ENCODE data around the gene STK39.

Gene STK39

DNA sequence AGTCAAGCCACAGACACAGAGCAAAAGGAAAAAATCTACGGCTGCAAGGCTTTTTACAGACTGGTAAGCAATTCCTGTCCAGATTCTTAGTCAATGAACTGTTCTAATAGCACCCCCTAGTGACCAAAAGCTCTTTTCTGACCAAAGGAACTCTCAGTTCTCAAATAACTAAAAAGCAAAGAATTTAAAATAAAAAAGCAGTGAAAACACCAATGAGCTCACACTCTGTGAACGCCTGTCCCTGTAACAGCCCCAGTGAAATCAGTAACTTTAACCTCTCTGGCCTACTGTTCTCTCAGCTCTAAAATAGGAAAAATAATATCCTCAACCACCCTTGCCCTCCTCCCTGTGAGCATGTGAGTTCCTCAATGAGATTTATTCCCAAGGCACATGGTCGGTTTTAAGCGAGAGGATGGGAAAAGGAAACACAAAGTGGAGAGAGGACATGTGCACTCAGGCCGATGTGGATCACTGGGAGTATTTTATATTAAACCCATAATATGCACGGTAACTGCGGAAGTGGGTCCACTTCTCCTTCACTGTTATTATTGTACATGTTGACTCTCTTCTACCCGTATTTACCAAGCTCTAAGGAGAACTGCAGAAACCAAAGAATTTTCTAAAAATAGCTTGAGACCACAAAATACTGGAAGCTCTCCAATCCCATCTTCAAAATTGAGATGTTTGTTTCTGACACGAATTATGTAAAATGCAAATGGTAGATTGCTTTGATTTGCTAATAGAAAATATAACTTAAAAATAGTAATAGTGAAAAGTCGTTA is 128.5 kb downstream of the STK39 start:
- TF ChIP-seq GATA3 (IDR thresholded peaks at IDR 0.05; ENCODE audit: low read depth, low read length) (no peak), GATA2 (IDR thresholded peaks at IDR 0.05; ENCODE audit: low read depth, low read length) (no peak)

- no peak for TF ChIP-seq GATA2 (IDR thresholded peaks at IDR 0.05; ENCODE audit: low read depth, low read length)
- no peak for TF ChIP-seq GATA3 (IDR thresholded peaks at IDR 0.05; ENCODE audit: low read depth, low read length)
These were observed 130.9 kb downstream of the STK39 start for GRCh38 chr2:168116448-168116847.

GRCh38 chr2:168114619-168115018 is 132.8 kb downstream of the STK39 start:
- no peak for TF ChIP-seq GATA2 (IDR thresholded peaks at IDR 0.05; ENCODE audit: low read depth, low read length)
- TF ChIP-seq GATA3 (IDR thresholded peaks at IDR 0.05; ENCODE audit: low read depth, low read length), result no peak

DNA sequence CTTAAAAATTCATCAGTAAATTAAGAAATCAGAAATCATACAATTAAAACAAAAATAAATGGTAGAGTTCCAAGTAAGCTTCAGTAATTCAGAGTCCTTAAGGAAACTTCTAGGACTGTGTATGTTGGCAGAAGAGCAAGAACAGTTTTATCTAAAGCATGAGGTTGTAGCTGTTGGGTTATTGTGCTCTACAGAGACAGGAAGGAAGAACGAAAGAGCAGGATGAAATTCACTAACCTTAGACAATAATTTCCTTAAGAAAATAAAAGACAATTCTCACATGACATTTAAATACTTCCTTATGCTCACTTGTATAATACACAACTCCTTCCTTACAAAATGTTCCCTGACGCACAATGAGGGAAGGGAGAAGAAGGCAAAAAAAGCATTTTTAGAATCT is 133.4 kb downstream of the STK39 start:
- no peak for TF ChIP-seq GATA2 (IDR thresholded peaks at IDR 0.05; ENCODE audit: low read depth, low read length)
- no peak for TF ChIP-seq GATA3 (IDR thresholded peaks at IDR 0.05; ENCODE audit: low read depth, low read length)

GRCh38 chr2:168107322-168107721 is 140.1 kb downstream of the STK39 start:
- TF ChIP-seq GATA2 (IDR thresholded peaks at IDR 0.05; ENCODE audit: low read depth, low read length) (peak; percentile 68; the same call in 1 of the 2 replicates), GATA3 (IDR thresholded peaks at IDR 0.05; ENCODE audit: low read depth, low read length) (peak; percentile 93)

DNA sequence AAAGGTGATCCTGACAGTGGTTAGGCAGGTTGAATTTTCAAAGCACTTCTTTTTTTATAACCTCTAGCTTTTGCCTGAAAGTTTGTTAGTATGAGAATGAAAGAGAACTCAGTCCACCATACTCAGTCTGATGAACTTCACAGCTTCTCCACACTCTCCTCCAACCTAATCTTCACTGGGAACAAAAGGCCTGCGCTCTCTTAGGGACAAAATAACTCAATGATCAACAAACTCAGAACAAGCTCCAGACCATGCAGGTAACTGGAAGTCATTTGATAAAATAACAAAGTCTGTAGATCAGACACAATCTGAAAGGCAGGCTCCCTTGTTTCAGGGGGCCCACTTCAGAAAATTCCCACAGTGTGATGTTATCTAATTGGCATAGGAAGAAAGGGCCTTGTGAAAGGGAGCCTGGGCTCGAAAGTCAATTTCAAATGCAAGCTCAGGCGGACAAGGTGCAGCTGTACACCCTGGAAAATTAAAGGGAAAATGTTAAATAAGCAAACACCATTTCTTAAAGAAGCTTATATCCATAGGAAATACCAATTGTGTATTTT is 142.2 kb downstream of the STK39 start:
- no peak for TF ChIP-seq GATA3 (IDR thresholded peaks at IDR 0.05; ENCODE audit: low read depth, low read length)
- TF ChIP-seq GATA2 (IDR thresholded peaks at IDR 0.05; ENCODE audit: low read depth, low read length), result peak; percentile 51

DNA sequence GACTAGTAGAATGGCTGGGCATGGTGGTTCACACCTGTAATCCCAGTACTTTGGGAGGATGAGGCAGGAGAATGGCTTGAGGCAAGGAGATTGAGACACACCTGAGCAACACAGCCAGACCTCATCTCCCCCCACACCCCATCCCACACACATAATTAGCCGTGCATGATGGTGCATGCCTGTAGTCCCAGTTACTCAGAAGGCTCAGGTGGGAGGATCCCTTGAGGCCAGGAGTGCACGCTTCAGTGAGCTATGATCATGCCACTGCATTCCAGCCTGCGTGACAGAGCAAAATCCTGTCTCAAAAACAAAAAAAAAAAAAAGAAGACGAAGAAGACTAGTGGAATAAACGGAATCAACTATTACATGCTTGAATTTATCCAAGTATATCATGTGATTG is 150.0 kb downstream of the STK39 start:
- TF ChIP-seq GATA2 (IDR thresholded peaks at IDR 0.05; ENCODE audit: low read depth, low read length), result no peak

DNA sequence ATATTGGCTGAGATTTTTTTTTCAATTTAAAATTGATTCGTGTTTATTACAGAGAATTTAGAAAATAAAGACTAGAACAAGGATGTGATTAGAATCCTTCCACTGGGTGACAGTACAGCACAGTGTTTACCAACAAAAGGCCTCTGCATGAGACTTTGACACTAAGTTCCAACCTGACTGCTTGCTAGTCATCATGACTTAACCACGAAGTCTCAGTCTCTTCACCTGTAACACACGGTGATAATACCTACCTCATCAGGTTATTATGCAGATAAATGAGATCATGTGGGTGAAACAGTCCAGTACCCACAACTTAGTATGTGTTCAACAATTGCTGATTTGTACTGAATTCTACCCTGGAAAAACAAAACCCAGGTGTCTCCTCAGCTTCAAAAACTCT is 151.2 kb downstream of the STK39 start:
- no peak for TF ChIP-seq GATA2 (IDR thresholded peaks at IDR 0.05; ENCODE audit: low read depth, low read length)
- no peak for TF ChIP-seq GATA3 (IDR thresholded peaks at IDR 0.05; ENCODE audit: low read depth, low read length)

DNA sequence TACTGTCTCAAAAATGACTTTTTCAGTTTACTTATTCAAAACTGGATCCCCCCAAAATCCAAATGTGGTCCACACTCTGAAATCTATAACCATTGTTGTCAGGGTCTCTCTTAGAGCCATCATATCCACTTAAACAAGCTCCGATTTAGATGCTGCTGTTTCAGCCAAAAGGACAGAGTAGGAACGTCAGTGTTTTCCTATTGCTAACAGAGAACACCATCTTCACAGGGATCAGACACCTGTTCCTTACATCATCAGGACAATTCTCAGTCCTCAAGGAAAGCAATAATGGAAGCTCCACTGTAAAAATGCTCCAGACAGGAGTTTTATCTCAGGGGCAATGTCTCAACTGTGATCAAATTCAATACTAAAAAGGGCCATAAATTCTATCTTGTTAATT is 155.4 kb downstream of the STK39 start:
- TF ChIP-seq GATA2 (IDR thresholded peaks at IDR 0.05; ENCODE audit: low read depth, low read length) (no peak), GATA3 (IDR thresholded peaks at IDR 0.05; ENCODE audit: low read depth, low read length) (no peak)

DNA sequence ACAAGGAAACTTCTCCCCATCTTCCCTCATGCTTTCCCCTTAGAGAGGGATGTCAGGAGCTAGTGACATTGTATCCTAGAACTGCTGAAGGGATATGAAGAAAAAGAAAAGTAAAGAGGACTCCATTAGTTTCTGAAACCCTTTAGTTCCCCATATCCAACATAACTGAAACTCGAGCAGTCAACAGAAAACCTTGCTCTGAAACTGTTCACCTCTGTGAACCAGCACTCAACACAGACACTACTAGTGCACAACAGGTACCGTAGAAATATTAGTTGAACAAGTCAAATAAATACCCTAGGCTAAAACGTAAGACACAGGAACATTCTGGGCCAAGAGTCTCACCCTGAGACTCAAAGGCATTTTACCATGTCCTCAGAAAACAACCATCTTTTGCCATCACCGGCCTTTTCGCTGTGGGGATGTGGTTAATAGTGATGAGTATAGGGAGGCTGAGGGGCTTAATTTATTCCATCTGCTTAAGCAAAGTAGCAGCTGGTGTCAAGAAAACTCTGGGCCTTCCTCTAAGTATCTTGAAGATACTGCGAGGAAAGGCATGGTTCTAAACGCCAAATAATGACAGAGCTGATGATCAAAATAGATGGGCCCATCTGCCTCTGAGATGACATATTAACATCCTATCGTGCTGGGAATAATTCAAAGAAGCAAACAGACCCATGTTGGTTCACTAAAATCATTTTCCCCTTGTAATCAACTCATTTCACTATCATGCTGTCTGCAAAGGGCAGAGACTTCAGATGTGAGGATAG is 156.8 kb downstream of the STK39 start:
- TF ChIP-seq GATA3 (IDR thresholded peaks at IDR 0.05; ENCODE audit: low read depth, low read length), result no peak
- no peak for TF ChIP-seq GATA2 (IDR thresholded peaks at IDR 0.05; ENCODE audit: low read depth, low read length)

GRCh38 chr2:168089200-168089599 is 158.2 kb downstream of the STK39 start:
- TF ChIP-seq GATA3 (IDR thresholded peaks at IDR 0.05; ENCODE audit: low read depth, low read length) (no peak), GATA2 (IDR thresholded peaks at IDR 0.05; ENCODE audit: low read depth, low read length) (no peak)

- TF ChIP-seq GATA2 (IDR thresholded peaks at IDR 0.05; ENCODE audit: low read depth, low read length) (no peak), GATA3 (IDR thresholded peaks at IDR 0.05; ENCODE audit: low read depth, low read length) (no peak)
These were observed 160.0 kb downstream of the STK39 start for GRCh38 chr2:168087401-168087800.

DNA sequence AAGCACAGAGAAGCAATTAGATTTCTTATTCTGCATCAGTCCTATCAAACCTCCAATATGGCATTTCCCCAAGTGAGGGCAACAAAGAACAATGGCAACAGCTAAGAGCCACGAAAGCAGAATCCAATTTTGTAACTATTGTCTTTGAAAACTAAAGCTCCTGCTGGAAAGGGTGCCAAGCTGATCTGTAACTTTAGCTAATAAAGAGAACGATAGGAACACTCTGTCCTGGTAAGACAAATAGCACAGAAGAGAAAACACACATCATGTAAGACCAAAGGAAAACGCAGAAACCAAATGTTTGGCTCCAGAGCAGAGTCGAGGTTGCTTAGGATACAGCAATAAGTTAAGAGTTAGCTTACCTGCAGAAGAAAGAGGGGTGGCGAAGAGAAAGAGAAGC is 160.5 kb downstream of the STK39 start:
- TF ChIP-seq GATA2 (IDR thresholded peaks at IDR 0.05; ENCODE audit: low read depth, low read length), result no peak
- no peak for TF ChIP-seq GATA3 (IDR thresholded peaks at IDR 0.05; ENCODE audit: low read depth, low read length)

- TF ChIP-seq GATA2 (IDR thresholded peaks at IDR 0.05; ENCODE audit: low read depth, low read length) (peak; percentile 48), GATA3 (IDR thresholded peaks at IDR 0.05; ENCODE audit: low read depth, low read length) (no peak)
These were observed 161.5 kb downstream of the STK39 start for GRCh38 chr2:168085801-168086361.

All from SH-SY5Y (cell line).